BJ (cell line): ENCODE measurements around the gene KXD1. TPM values are rescaled to one million over a fixed set of nuclear protein-coding genes. Genes with fewer than 3 reads are reported as not detected.
"Not testable (repeated sequence)": the region's sequence is repeated elsewhere in the genome, so short reads cannot be mapped to it uniquely, and the experiment has no call there.

Source experiments
- CTCF ChIA-PET: fragments of 350-600 bp; formaldehyde crosslinking; extraction: SDS; loops from one replicate; lab custom pipeline; 2021; ENCODE audit warnings: antibody characterized with exemption, inconsistent platforms; lab: Yijun Ruan, JAX
- POLR2A ChIA-PET: fragments of 300-600 bp; sonication (Branson Sonifier 250); formaldehyde crosslinking; extraction: SDS; loops from one replicate; lab custom pipeline; 2021; ENCODE audit warnings: antibody characterized with exemption; lab: Charles Lee
- DNase-seq: peaks from one replicate; pipeline ENCODE4 v3.0.0-alpha.2; 2011; ENCODE audit warnings: low read depth
- H3K27me3 ChIP-seq: 2 replicates; pipeline ENCODE4 v1.6.0; 2011; ENCODE audit warnings: low read length; ENCODE audit not compliant: control insufficient read depth, insufficient read depth
- H3K36me3 ChIP-seq: 2 replicates; pipeline ENCODE4 v1.5.1; 2011; ENCODE audit warnings: low read length; ENCODE audit not compliant: control insufficient read depth, insufficient read depth
- H3K4me3 ChIP-seq: 2 replicates; pipeline ENCODE4 v1.5.1; 2011; ENCODE audit warnings: low read depth, mild to moderate bottlenecking, control low read depth, low read length
- CTCF ChIP-seq: IDR thresholded peaks from 2 replicates; pipeline ENCODE4 v1.5.1; 2011; ENCODE audit warnings: low read depth, mild to moderate bottlenecking, control low read depth, inconsistent platforms, low read length, moderate library complexity; ENCODE audit not compliant: insufficient read depth
- polyA plus RNA-seq: library from polyadenylated mRNA; depleted of rRNA; stranded (reverse); fragments of >200 nt; gene quantifications from 2 replicates; pipeline ENCODE4 v1.2.3, GENCODE V29; 2011

Gene KXD1
- polyA plus RNA-seq, 1 experiment = 163 TPM

- no peak for TF ChIP-seq CTCF
- no peak for DNase-seq
- CTCF ChIA-PET = no interaction called here
- Histone ChIP-seq H3K4me3 (no peak overlapping the region), H3K27me3 (no peaks in the 10 kb centered on the region), H3K36me3 (peaks cover 32% of the 10 kb centered on the region)
- POLR2A ChIA-PET = no interaction called here
Observed at GRCh38 chr19:18533058-18533457, 24.6 kb upstream of the KXD1 start.

GRCh38 chr19:18536475-18536874 is 21.2 kb upstream of the KXD1 start:
- DNase-seq = no peak
- Histone ChIP-seq H3K36me3 (peaks cover 50% of the 10 kb centered on the region), H3K4me3 (no peak overlapping the region), H3K27me3 (no peaks in the 10 kb centered on the region)
- TF ChIP-seq CTCF = no peak
- CTCF ChIA-PET = no interaction called here
- POLR2A ChIA-PET = no interaction called here

- ChIA-PET POLR2A (no interaction called here), CTCF (no interaction called here)
- peaks cover 47% of the 10 kb centered on the region for H3K36me3 ChIP-seq
- no peak overlapping the region for H3K4me3 ChIP-seq
- no peak for TF ChIP-seq CTCF
- no peak for DNase-seq
- H3K27me3 ChIP-seq = no peaks in the 10 kb centered on the region
Observed at GRCh38 chr19:18537431-18537830, 20.2 kb upstream of the KXD1 start.

- TF ChIP-seq CTCF = no peak
- Histone ChIP-seq H3K36me3 (peaks cover 40% of the 10 kb centered on the region), H3K27me3 (no peaks in the 10 kb centered on the region), H3K4me3 (no peak overlapping the region)
- DNase-seq = no peak
- ChIA-PET POLR2A (no interaction called here), CTCF (no interaction called here)
Observed at GRCh38 chr19:18538115-18538514, 19.6 kb upstream of the KXD1 start.

GRCh38 chr19:18539372-18539771 is 18.3 kb upstream of the KXD1 start:
- Histone ChIP-seq H3K36me3 (peaks cover 40% of the 10 kb centered on the region), H3K4me3 (no peak overlapping the region), H3K27me3 (no peaks in the 10 kb centered on the region)
- POLR2A ChIA-PET = interaction anchor here (0.5 kb wide), 1 partner anchor 17 kb away, joined by 7 read pairs; no protein-coding TSS in a partner anchor
- DNase-seq = no peak
- CTCF ChIA-PET = interaction anchor here (1.6 kb wide), 1 partner anchor 88 kb away, joined by 3 read pairs; no protein-coding TSS in a partner anchor
- TF ChIP-seq CTCF = no peak

GRCh38 chr19:18540200-18540599 is 17.5 kb upstream of the KXD1 start:
- H3K27me3 ChIP-seq, POLR2A ChIA-PET, DNase-seq, H3K4me3 ChIP-seq: not testable (repeated sequence)
- H3K36me3 ChIP-seq = peaks cover 38% of the 10 kb centered on the region
- CTCF ChIA-PET = interaction anchor here (1.6 kb wide), 1 partner anchor 89 kb away, joined by 3 read pairs; no protein-coding TSS in a partner anchor
